ENCODE measurements around the gene PPP6R2. TPM values are rescaled to one million over a fixed set of nuclear protein-coding genes. Genes with fewer than 3 reads are reported as not detected.

The PPP6R2 gene
- total and polyA plus RNA-seq, 10 donors = 23.6 to 76.2 (median 62.1) TPM

- H3K27me3 ChIP-seq (replicated peaks in 1 of 7) = peaks cover 0 to 55% (median 9%) of the 10 kb centered on the region in 7 donors
- H3K9me3 ChIP-seq = no peaks in the 10 kb centered on the region
- peak overlapping the region in 1 of 8 donors; percentile 32 for H3K4me3 ChIP-seq
- no peak for TF ChIP-seq POLR2A (IDR thresholded peaks at IDR 0.05)
- TF ChIP-seq POLR2AphosphoS5 (IDR thresholded peaks at IDR 0.05) = no peak
- TF ChIP-seq CTCF (IDR thresholded peaks at IDR 0.05 in 8 of 11, conservative IDR thresholded peaks at IDR 0.05 in 3 of 11) = no peak
- peaks cover 76 to 100% (median 96%) of the 10 kb centered on the region in 6 donors for H3K4me1 ChIP-seq
- H3K27ac ChIP-seq = peak overlapping the region in 7 of 8 donors; percentile 29 to 96 (median 91)
- H3K36me3 ChIP-seq = peaks cover 0 to 11% (median 0%) of the 10 kb centered on the region in 6 donors
- intact Hi-C loops (cut with DNase I; ENCODE audit: low total_unique reads) = no loop called here
- no peak for DNase-seq
- WGBS, 5 donors = 70 to 92% (median 85%) methylated on average over 4 of the region's 4 CpGs
Measured at GRCh38 chr22:50298266-50298637, 44.9 kb upstream of the PPP6R2 start.

GRCh38 chr22:50298937-50299784, 44.0 kb upstream of the PPP6R2 start:
- Histone ChIP-seq H3K27me3 (replicated peaks in 1 of 7) (peaks cover 0 to 53% (median 9%) of the 10 kb centered on the region in 7 donors), H3K36me3 (peaks cover 0 to 20% (median 0%) of the 10 kb centered on the region in 6 donors), H3K4me3 (peak overlapping the region; percentile 20 to 91 (median 32)), H3K27ac (peak overlapping the region in 7 of 8 donors; percentile 43 to 96 (median 91)), H3K9me3 (no peaks in the 10 kb centered on the region), H3K4me1 (peaks cover 77 to 100% (median 96%) of the 10 kb centered on the region in 6 donors)
- DNase-seq = no peak
- no peak for TF ChIP-seq POLR2A (IDR thresholded peaks at IDR 0.05)
- TF ChIP-seq POLR2AphosphoS5 (IDR thresholded peaks at IDR 0.05) = peak in 2 of 3 donors; percentile 24 to 46
- TF ChIP-seq CTCF (IDR thresholded peaks at IDR 0.05 in 8 of 11, conservative IDR thresholded peaks at IDR 0.05 in 3 of 11) = peak in 2 of 11 experiments; percentile 12 to 44
- 14 to 51% (median 24%) methylated on average over 6 to 59 of the region's 59 CpGs for WGBS, 5 donors
- intact Hi-C loops (cut with DNase I; ENCODE audit: low total_unique reads) = no loop called here

GRCh38 chr22:50299785-50300619, 43.1 kb upstream of the PPP6R2 start:
- Histone ChIP-seq H3K27me3 (replicated peaks in 1 of 7) (peaks cover 0 to 56% (median 9%) of the 10 kb centered on the region in 7 donors), H3K9me3 (no peaks in the 10 kb centered on the region), H3K4me3 (peak overlapping the region; percentile 20 to 91 (median 32)), H3K36me3 (peaks cover 0 to 22% (median 0%) of the 10 kb centered on the region in 6 donors), H3K27ac (peak overlapping the region; percentile 27 to 96 (median 81)), H3K4me1 (peaks cover 79 to 100% (median 96%) of the 10 kb centered on the region in 6 donors)
- no peak for DNase-seq
- peak in 2 of 3 donors; percentile 60 to 74 for TF ChIP-seq POLR2AphosphoS5 (IDR thresholded peaks at IDR 0.05)
- TF ChIP-seq POLR2A (IDR thresholded peaks at IDR 0.05) = no peak
- no peak for TF ChIP-seq CTCF (IDR thresholded peaks at IDR 0.05 in 8 of 11, conservative IDR thresholded peaks at IDR 0.05 in 3 of 11)
- 17 to 36% (median 30%) methylated on average over 11 to 93 of the region's 93 CpGs for WGBS, 5 donors
- intact Hi-C loops (cut with DNase I; ENCODE audit: low total_unique reads) = no loop called here

Data from spleen (tissue), 11 donors.